Left hindlimb (tissue), 1 donor: ENCODE results near the gene TCERG1.
"Not testable (repeated sequence)": the region's sequence is repeated elsewhere in the genome, so short reads cannot be mapped to it uniquely, and the experiment has no call there.

ENCODE experiments used
- DNase-seq: peaks from one replicate; pipeline ENCODE4 v3.0.0-alpha.2; 2018

The TCERG1 gene

GRCh38 chr5:146523698-146524097 is 76.6 kb downstream of the TCERG1 start:
- no peak for DNase-seq

- DNase-seq, result no peak
Observed at GRCh38 chr5:146527785-146528184, 80.7 kb downstream of the TCERG1 start.

- no peak for DNase-seq
Observed at GRCh38 chr5:146528236-146528635, 81.1 kb downstream of the TCERG1 start.

- no peak for DNase-seq
Observed at GRCh38 chr5:146529984-146530383, 82.9 kb downstream of the TCERG1 start.

- peak; percentile 53 for DNase-seq
Observed at GRCh38 chr5:146533260-146533857, 86.2 kb downstream of the TCERG1 start.

GRCh38 chr5:146533882-146534281 is 86.7 kb downstream of the TCERG1 start:
- DNase-seq, result no peak

- DNase-seq, result no peak
Observed at GRCh38 chr5:146538432-146538831, 91.3 kb downstream of the TCERG1 start.

- no peak for DNase-seq
Observed at GRCh38 chr5:146539973-146540372, 92.8 kb downstream of the TCERG1 start.

GRCh38 chr5:146540414-146540813 is 93.3 kb downstream of the TCERG1 start:
- no peak for DNase-seq

GRCh38 chr5:146541958-146542849 is 95.1 kb downstream of the TCERG1 start:
- peak; percentile 69 for DNase-seq

GRCh38 chr5:146544232-146544631 is 97.1 kb downstream of the TCERG1 start:
- DNase-seq, result no peak

- no peak for DNase-seq
Observed at GRCh38 chr5:146548781-146549449, 101.8 kb downstream of the TCERG1 start.

GRCh38 chr5:146549615-146550014 is 102.5 kb downstream of the TCERG1 start:
- DNase-seq, result no peak

GRCh38 chr5:146553446-146553845 is 106.3 kb downstream of the TCERG1 start:
- no peak for DNase-seq

GRCh38 chr5:146556884-146557283 is 109.8 kb downstream of the TCERG1 start:
- DNase-seq, result not testable (repeated sequence)

- DNase-seq, result no peak
Observed at GRCh38 chr5:146560205-146560812, 113.2 kb downstream of the TCERG1 start.
